Suprapubic skin (tissue), 3 donors: ENCODE data around the gene CACNA2D4.

Experiments
- CTCF ChIP-seq, 2 donors: fragments of 200-600 bp in 1 of 2; fragments of 450-650 bp in 1 of 2; sonication (generic) in 1 of 2; IDR thresholded peaks; one replicate each; pipeline ENCODE4 v1.5.1; 2016 to 2019; ENCODE audit warnings: antibody characterized with exemption in 2 of 2, mild to moderate bottlenecking in 1 of 2, moderate library complexity in 1 of 2
- POLR2A ChIP-seq, 2 donors: fragments of 450-650 bp; IDR thresholded peaks; one replicate each; pipeline ENCODE4 v1.6.1; 2017; ENCODE audit warnings: antibody characterized with exemption in 2 of 2, mild to moderate bottlenecking in 2 of 2, moderate library complexity in 2 of 2

GRCh38 chr12:1808036-1808797, 110.2 kb downstream of the CACNA2D4 start:
- no peak for TF ChIP-seq CTCF (IDR thresholded peaks at IDR 0.05)
- no peak for TF ChIP-seq POLR2A (IDR thresholded peaks at IDR 0.05)
